ENCODE results near the gene RNFT2. TPM values are rescaled to one million over a fixed set of nuclear protein-coding genes. Genes with fewer than 3 reads are reported as not detected.
A peak's percentile ranks its signal among the peaks of the same experiment; 100 is the strongest.

The RNFT2 gene
- polyA plus RNA-seq, 1 donor from 2014 or later, result 20.6 TPM

DNA sequence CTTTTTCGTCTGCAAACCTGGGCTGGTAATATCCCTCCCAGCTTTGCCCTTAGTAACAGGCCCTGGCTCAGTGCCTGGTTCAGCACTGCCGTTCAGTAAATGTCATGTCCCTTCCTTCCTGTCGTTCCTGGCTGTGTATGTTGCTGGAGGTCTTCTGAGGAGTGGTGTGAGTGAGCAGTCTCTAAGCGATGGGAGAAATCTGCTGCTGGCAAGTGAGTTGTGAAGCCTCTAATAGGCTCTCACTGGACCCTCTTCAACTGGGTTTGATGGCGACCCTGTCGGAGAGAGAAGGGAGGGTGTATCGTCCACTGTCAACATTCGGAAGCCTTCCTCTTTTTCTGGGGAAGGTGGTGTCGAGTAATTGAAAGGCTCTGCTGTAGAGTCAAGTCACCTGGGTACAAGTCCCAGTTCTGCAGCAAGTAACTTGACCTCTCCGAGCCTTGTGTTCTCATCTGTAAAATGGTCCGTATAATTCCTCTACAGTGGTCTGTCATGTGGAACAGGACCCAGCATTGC is 80.3 kb downstream of the RNFT2 start:
- Histone ChIP-seq H3K9ac (ENCODE audit: low read length) (peak overlapping the region; percentile 98), H3K4me2 (ENCODE audit: low read length) (peak overlapping the region; percentile 99), H3K27me3 (ENCODE audit: insufficient read depth, low read depth, low read length) (no peaks in the 10 kb centered on the region), H3K4me3 (ENCODE audit: low read length) (peak overlapping the region; percentile 94), H3K36me3 (ENCODE audit: insufficient read depth, low read length) (peaks cover 3% of the 10 kb centered on the region), H3K9me2 (ENCODE audit: insufficient read depth, low read length) (no peaks in the 10 kb centered on the region), H3F3A (ENCODE audit: insufficient read depth, low read length, poor library complexity, severe bottlenecking) (peaks cover 3% of the 10 kb centered on the region), H4K20me1 (ENCODE audit: insufficient read depth) (no peaks in the 10 kb centered on the region), H3K9me3 (ENCODE audit: low read length) (no peaks in the 10 kb centered on the region), H2AFZ (ENCODE audit: low read depth, low read length) (peak overlapping the region; percentile 98), H3K27ac (ENCODE audit: low read length) (peak overlapping the region; percentile 96), H3K79me2 (replicated peaks; ENCODE audit: insufficient read depth, low read length) (no peaks in the 10 kb centered on the region)
- no peak for TF ChIP-seq EP300 (conservative IDR thresholded peaks at IDR 0.05; ENCODE audit: poor library complexity, severe bottlenecking)
- no peak for TF ChIP-seq RAD21 (conservative IDR thresholded peaks at IDR 0.05)
- TF ChIP-seq EZH2 (IDR thresholded peaks at IDR 0.05; ENCODE audit: borderline replicate concordance, insufficient read depth, low read length, poor library complexity, severe bottlenecking), result no peak
- no peak for TF ChIP-seq SMC3 (conservative IDR thresholded peaks at IDR 0.05; ENCODE audit: poor library complexity)
- no peak for TF ChIP-seq MXI1 (conservative IDR thresholded peaks at IDR 0.05; ENCODE audit: poor library complexity, severe bottlenecking)
- TF ChIP-seq, protein P1, sequence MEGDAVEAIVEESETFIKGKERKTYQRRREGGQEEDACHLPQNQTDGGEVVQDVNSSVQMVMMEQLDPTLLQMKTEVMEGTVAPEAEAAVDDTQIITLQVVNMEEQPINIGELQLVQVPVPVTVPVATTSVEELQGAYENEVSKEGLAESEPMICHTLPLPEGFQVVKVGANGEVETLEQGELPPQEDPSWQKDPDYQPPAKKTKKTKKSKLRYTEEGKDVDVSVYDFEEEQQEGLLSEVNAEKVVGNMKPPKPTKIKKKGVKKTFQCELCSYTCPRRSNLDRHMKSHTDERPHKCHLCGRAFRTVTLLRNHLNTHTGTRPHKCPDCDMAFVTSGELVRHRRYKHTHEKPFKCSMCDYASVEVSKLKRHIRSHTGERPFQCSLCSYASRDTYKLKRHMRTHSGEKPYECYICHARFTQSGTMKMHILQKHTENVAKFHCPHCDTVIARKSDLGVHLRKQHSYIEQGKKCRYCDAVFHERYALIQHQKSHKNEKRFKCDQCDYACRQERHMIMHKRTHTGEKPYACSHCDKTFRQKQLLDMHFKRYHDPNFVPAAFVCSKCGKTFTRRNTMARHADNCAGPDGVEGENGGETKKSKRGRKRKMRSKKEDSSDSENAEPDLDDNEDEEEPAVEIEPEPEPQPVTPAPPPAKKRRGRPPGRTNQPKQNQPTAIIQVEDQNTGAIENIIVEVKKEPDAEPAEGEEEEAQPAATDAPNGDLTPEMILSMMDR (IDR thresholded peaks at IDR 0.05; ENCODE audit: poor library complexity, severe bottlenecking), result no peak
- TF ChIP-seq TAF1 (IDR thresholded peaks at IDR 0.05; ENCODE audit: low read depth), result no peak
- TF ChIP-seq, protein P2, sequence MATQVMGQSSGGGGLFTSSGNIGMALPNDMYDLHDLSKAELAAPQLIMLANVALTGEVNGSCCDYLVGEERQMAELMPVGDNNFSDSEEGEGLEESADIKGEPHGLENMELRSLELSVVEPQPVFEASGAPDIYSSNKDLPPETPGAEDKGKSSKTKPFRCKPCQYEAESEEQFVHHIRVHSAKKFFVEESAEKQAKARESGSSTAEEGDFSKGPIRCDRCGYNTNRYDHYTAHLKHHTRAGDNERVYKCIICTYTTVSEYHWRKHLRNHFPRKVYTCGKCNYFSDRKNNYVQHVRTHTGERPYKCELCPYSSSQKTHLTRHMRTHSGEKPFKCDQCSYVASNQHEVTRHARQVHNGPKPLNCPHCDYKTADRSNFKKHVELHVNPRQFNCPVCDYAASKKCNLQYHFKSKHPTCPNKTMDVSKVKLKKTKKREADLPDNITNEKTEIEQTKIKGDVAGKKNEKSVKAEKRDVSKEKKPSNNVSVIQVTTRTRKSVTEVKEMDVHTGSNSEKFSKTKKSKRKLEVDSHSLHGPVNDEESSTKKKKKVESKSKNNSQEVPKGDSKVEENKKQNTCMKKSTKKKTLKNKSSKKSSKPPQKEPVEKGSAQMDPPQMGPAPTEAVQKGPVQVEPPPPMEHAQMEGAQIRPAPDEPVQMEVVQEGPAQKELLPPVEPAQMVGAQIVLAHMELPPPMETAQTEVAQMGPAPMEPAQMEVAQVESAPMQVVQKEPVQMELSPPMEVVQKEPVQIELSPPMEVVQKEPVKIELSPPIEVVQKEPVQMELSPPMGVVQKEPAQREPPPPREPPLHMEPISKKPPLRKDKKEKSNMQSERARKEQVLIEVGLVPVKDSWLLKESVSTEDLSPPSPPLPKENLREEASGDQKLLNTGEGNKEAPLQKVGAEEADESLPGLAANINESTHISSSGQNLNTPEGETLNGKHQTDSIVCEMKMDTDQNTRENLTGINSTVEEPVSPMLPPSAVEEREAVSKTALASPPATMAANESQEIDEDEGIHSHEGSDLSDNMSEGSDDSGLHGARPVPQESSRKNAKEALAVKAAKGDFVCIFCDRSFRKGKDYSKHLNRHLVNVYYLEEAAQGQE (IDR thresholded peaks at IDR 0.05; ENCODE audit: borderline replicate concordance), result no peak
- no peak for TF ChIP-seq POLR2AphosphoS5 (IDR thresholded peaks at IDR 0.05)

DNA sequence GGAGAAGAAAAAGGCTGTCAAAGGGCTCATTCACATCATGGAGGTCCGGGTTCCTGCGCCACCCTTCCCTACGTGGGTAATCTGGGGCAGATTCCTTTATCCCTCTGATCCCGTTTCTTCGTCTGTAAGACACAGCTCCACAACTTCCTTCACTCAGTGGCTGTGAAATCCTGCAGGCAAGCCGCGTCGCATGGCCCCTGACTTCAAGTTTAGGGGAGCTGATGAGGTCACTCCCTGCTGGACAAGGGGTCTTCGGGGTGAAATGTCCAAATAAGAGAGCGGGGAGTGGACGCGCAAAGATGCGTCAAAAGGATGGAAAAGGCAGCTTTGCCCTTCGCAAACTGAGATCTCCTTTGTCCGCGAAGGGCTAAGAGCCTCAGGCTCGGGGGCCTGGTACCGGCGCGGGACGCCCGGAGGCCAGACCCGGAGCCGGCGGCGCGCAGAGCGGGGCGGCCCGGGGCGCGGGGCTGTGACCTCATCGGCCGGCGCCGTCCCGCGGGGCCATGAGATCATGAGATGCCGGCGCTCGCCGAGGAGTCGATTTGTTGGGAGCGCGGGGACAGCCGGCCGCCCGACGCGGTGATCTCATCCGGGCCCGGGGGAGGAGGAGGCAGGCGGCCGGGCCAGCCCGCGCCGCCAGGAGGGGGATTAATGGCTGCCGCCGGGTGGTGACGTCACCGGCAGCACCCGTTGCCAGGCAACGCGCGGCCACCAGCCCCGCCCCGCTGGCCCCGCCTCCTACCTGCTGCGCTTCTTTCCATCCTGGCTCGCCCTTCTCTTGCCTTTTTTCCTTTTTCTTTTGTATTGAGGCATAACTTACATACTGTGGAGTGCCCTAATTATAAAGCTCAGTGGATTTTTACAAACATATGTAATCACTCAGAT is 81.1 kb downstream of the RNFT2 start:
- Histone ChIP-seq H3K9ac (ENCODE audit: low read length) (peak overlapping the region; percentile 98), H3K27ac (ENCODE audit: low read length) (peak overlapping the region; percentile 96), H3K9me2 (ENCODE audit: insufficient read depth, low read length) (no peaks in the 10 kb centered on the region), H3K36me3 (ENCODE audit: insufficient read depth, low read length) (no peaks in the 10 kb centered on the region), H3K4me2 (ENCODE audit: low read length) (peak overlapping the region; percentile 99), H2AFZ (ENCODE audit: low read depth, low read length) (peak overlapping the region; percentile 98), H3K79me2 (replicated peaks; ENCODE audit: insufficient read depth, low read length) (no peaks in the 10 kb centered on the region), H3K4me3 (ENCODE audit: low read length) (peak overlapping the region; percentile 94), H4K20me1 (ENCODE audit: insufficient read depth) (no peaks in the 10 kb centered on the region), H3K9me3 (ENCODE audit: low read length) (no peaks in the 10 kb centered on the region), H3F3A (ENCODE audit: insufficient read depth, low read length, poor library complexity, severe bottlenecking) (peaks cover 3% of the 10 kb centered on the region), H3K27me3 (ENCODE audit: insufficient read depth, low read depth, low read length) (no peaks in the 10 kb centered on the region)
- TF ChIP-seq SMC3 (conservative IDR thresholded peaks at IDR 0.05; ENCODE audit: poor library complexity), result peak; percentile 54
- peak; percentile 81 for TF ChIP-seq EP300 (conservative IDR thresholded peaks at IDR 0.05; ENCODE audit: poor library complexity, severe bottlenecking)
- TF ChIP-seq MXI1 (conservative IDR thresholded peaks at IDR 0.05; ENCODE audit: poor library complexity, severe bottlenecking), result peak; percentile 87
- no peak for TF ChIP-seq EZH2 (IDR thresholded peaks at IDR 0.05; ENCODE audit: borderline replicate concordance, insufficient read depth, low read length, poor library complexity, severe bottlenecking)
- TF ChIP-seq TAF1 (IDR thresholded peaks at IDR 0.05; ENCODE audit: low read depth), result no peak
- TF ChIP-seq, protein P2 (IDR thresholded peaks at IDR 0.05; ENCODE audit: borderline replicate concordance), result no peak
- TF ChIP-seq POLR2AphosphoS5 (IDR thresholded peaks at IDR 0.05), result peak; percentile 80
- peak; percentile 47 for TF ChIP-seq RAD21 (conservative IDR thresholded peaks at IDR 0.05)
- TF ChIP-seq, protein P1 (IDR thresholded peaks at IDR 0.05; ENCODE audit: poor library complexity, severe bottlenecking), result peak; percentile 35

All from neural cell (in vitro differentiated cells).